Neural progenitor cell (in vitro differentiated cells): ENCODE results near the gene NTM. TPM values are rescaled to one million over a fixed set of nuclear protein-coding genes. Genes with fewer than 3 reads are reported as not detected.

Source experiments
- DNase-seq: peaks from one replicate; pipeline ENCODE4 v3.0.0-alpha.2; 2016; ENCODE audit warnings: low spot score
- H2AFZ ChIP-seq: fragments of 200-600 bp; sonication (generic); replicated peaks from 2 replicates; pipeline ENCODE4 v1.6.1; 2016; ENCODE audit warnings: antibody characterized with exemption
- H3F3A ChIP-seq: fragments of 200-600 bp; sonication (generic); 2 replicates; pipeline ENCODE4 v1.6.1; 2016; ENCODE audit warnings: antibody characterized with exemption, low read depth
- H3K27ac ChIP-seq: fragments of 200-600 bp; sonication (generic); 2 replicates; pipeline ENCODE4 v1.5.1; 2016; ENCODE audit warnings: mild to moderate bottlenecking
- H3K27me3 ChIP-seq: fragments of 200-600 bp; sonication (generic); 2 replicates; pipeline ENCODE4 v1.6.1; 2016; ENCODE audit warnings: mild to moderate bottlenecking, moderate library complexity
- H3K36me3 ChIP-seq: fragments of 200-600 bp; sonication (generic); 2 replicates; pipeline ENCODE4 v1.5.1; 2016
- H3K4me1 ChIP-seq: fragments of 200-600 bp; sonication (generic); 2 replicates; pipeline ENCODE4 v1.6.1; 2016; ENCODE audit warnings: mixed run types
- H3K4me2 ChIP-seq: fragments of 200-600 bp; sonication (generic); 2 replicates; pipeline ENCODE4 v1.6.1; 2016
- H3K4me3 ChIP-seq: fragments of 200-600 bp; sonication (generic); 2 replicates; pipeline ENCODE4 v1.5.1; 2016
- H3K79me2 ChIP-seq: fragments of 200-600 bp; sonication (generic); 2 replicates; pipeline ENCODE4 v1.6.1; 2016; ENCODE audit warnings: low read depth
- H3K9ac ChIP-seq: fragments of 200-600 bp; sonication (generic); 2 replicates; pipeline ENCODE4 v1.6.1; 2016
- H3K9me3 ChIP-seq: fragments of 200-600 bp; sonication (generic); 2 replicates; pipeline ENCODE4 v1.5.1; 2016; ENCODE audit warnings: low read depth
- H4K20me1 ChIP-seq: fragments of 200-600 bp; sonication (generic); 2 replicates; pipeline ENCODE4 v1.6.1; 2016; ENCODE audit warnings: low read depth
- H3K27ac Mint-ChIP-seq: 3 replicates; pipeline ENCODE4 v1.8.0; 2021; ENCODE audit warnings: mixed read lengths
- H3K27me3 Mint-ChIP-seq: 2 replicates; pipeline ENCODE4 v1.8.0; 2022; ENCODE audit warnings: low read depth, mild to moderate bottlenecking, inconsistent platforms, moderate library complexity, mixed read lengths; ENCODE audit not compliant: insufficient read depth
- H3K36me3 Mint-ChIP-seq: 3 replicates; pipeline ENCODE4 v1.8.0; 2021; ENCODE audit warnings: mixed read lengths
- H3K4me1 Mint-ChIP-seq: 3 replicates; pipeline ENCODE4 v1.8.0; 2021; ENCODE audit warnings: mixed read lengths
- H3K4me3 Mint-ChIP-seq: 3 replicates; pipeline ENCODE4 v1.8.0; 2021; ENCODE audit warnings: mild to moderate bottlenecking, moderate library complexity, mixed read lengths
- H3K9me3 Mint-ChIP-seq: 3 replicates; pipeline ENCODE4 v1.8.0; 2020; ENCODE audit warnings: mixed read lengths
- EZH2 ChIP-seq: fragments of 200-600 bp; sonication (generic); IDR thresholded peaks from 2 replicates; pipeline ENCODE4 v1.6.1; 2017; ENCODE audit warnings: antibody characterized with exemption, mild to moderate bottlenecking, moderate library complexity
- EZH2phosphoT487 ChIP-seq: fragments of 200-600 bp; sonication (generic); IDR thresholded peaks from 2 replicates; pipeline ENCODE4 v1.6.1; 2017; ENCODE audit warnings: antibody characterized with exemption
- total RNA-seq: library from RNA; depleted of rRNA; stranded (reverse); fragments of >200 nt; gene quantifications from 2 replicates; pipeline ENCODE4 v1.2.3, GENCODE V29; 2015; ENCODE audit warnings: low replicate concordance
- TF ChIP-seq, protein P1 (sequence below): fragments of 200-600 bp; sonication (generic); IDR thresholded peaks from 2 replicates; pipeline ENCODE4 v1.5.1; 2017; ENCODE audit warnings: antibody characterized with exemption, mild to moderate bottlenecking

NTM gene
- total RNA-seq, 1 donor from 2014 or later = 4.3 TPM

DNA sequence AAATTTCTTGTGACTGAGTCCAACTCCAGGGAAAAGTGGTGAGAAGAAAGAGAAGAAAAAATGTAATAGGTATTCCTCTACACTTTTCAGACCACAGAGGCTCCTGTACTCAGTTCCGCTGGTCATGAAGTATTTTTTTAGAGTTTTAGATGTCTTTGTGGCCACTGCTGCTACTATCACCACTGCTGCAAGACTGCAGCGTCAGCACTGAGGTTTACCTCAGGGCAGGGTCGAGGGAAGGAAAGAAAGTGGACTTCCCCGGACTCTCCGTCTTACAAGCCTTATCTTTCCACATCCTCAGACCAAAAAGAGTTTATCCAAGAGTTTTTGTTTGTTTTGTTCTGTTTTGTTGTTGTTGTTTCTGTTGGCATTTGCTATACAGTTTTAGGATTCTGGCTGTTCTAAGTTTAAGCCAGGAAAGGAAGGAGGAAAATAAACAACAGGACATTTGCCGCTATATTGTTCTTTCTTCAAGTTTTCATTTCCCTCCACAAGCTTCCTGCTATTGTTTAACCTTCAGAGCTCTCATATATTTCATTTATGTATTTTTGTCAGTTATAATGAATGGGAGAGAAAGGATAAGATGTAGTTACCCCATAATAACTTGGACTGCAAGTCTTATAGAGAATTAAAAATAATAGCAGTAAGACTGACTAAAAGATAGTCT, 919.3 kb downstream of the NTM start:
- H3F3A ChIP-seq = no peaks in the 10 kb centered on the region
- no peaks in the 10 kb centered on the region for H3K9me3 ChIP-seq
- peaks cover 2% of the 10 kb centered on the region for H3K36me3 Mint-ChIP-seq
- no peak overlapping the region for H3K4me3 ChIP-seq
- H3K27me3 ChIP-seq = no peaks in the 10 kb centered on the region
- no peaks in the 10 kb centered on the region for H3K36me3 ChIP-seq
- H3K27me3 Mint-ChIP-seq = peaks cover 2% of the 10 kb centered on the region
- no peak overlapping the region for H2AFZ ChIP-seq
- H4K20me1 ChIP-seq = no peaks in the 10 kb centered on the region
- no peak overlapping the region for H3K27ac Mint-ChIP-seq
- no peaks in the 10 kb centered on the region for H3K4me1 ChIP-seq
- H3K9me3 Mint-ChIP-seq = no peaks in the 10 kb centered on the region
- H3K9ac ChIP-seq = no peak overlapping the region
- no peaks in the 10 kb centered on the region for H3K4me1 Mint-ChIP-seq
- H3K27ac ChIP-seq = no peak overlapping the region
- TF ChIP-seq EZH2 = no peak
- TF ChIP-seq, protein P1, sequence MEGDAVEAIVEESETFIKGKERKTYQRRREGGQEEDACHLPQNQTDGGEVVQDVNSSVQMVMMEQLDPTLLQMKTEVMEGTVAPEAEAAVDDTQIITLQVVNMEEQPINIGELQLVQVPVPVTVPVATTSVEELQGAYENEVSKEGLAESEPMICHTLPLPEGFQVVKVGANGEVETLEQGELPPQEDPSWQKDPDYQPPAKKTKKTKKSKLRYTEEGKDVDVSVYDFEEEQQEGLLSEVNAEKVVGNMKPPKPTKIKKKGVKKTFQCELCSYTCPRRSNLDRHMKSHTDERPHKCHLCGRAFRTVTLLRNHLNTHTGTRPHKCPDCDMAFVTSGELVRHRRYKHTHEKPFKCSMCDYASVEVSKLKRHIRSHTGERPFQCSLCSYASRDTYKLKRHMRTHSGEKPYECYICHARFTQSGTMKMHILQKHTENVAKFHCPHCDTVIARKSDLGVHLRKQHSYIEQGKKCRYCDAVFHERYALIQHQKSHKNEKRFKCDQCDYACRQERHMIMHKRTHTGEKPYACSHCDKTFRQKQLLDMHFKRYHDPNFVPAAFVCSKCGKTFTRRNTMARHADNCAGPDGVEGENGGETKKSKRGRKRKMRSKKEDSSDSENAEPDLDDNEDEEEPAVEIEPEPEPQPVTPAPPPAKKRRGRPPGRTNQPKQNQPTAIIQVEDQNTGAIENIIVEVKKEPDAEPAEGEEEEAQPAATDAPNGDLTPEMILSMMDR = no peak
- TF ChIP-seq EZH2phosphoT487 = no peak
- no peak overlapping the region for H3K4me3 Mint-ChIP-seq
- no peaks in the 10 kb centered on the region for H3K79me2 ChIP-seq
- H3K4me2 ChIP-seq = no peak overlapping the region
- DNase-seq = no peak

- no peak overlapping the region for H3K4me3 Mint-ChIP-seq
- no peaks in the 10 kb centered on the region for H4K20me1 ChIP-seq
Observed at GRCh38 chr11:132293586-132293985, 923.2 kb downstream of the NTM start.

GRCh38 chr11:132296946-132297610, 926.7 kb downstream of the NTM start:
- Histone ChIP-seq H3K36me3 (no peaks in the 10 kb centered on the region), H3K27ac (no peak overlapping the region), H3K4me3 (no peak overlapping the region), H3K79me2 (no peaks in the 10 kb centered on the region), H2AFZ (no peak overlapping the region), H3K4me1 (peaks cover 5% of the 10 kb centered on the region), H4K20me1 (no peaks in the 10 kb centered on the region), H3F3A (no peaks in the 10 kb centered on the region), H3K4me2 (no peak overlapping the region), H3K9ac (no peak overlapping the region), H3K27me3 (no peaks in the 10 kb centered on the region), H3K9me3 (no peaks in the 10 kb centered on the region)
- Mint-ChIP-seq H3K27ac (no peak overlapping the region), H3K4me3 (no peak overlapping the region), H3K4me1 (no peaks in the 10 kb centered on the region), H3K27me3 (no peaks in the 10 kb centered on the region), H3K36me3 (peaks cover 2% of the 10 kb centered on the region), H3K9me3 (no peaks in the 10 kb centered on the region)
- DNase-seq = no peak
- TF ChIP-seq, protein P1 = no peak
- no peak for TF ChIP-seq EZH2phosphoT487
- no peak for TF ChIP-seq EZH2

More at GRCh38 chr11:132293586-132293985, 923.2 kb downstream of the NTM start:
- Histone ChIP-seq H3F3A (no peaks in the 10 kb centered on the region), H3K36me3 (no peaks in the 10 kb centered on the region), H3K4me3 (no peak overlapping the region), H2AFZ (no peak overlapping the region), H3K4me1 (peaks cover 5% of the 10 kb centered on the region), H3K4me2 (no peak overlapping the region), H3K79me2 (no peaks in the 10 kb centered on the region), H3K9me3 (no peaks in the 10 kb centered on the region), H3K27me3 (no peaks in the 10 kb centered on the region), H3K9ac (no peak overlapping the region), H3K27ac (no peak overlapping the region)
- H3K27ac Mint-ChIP-seq = no peak overlapping the region
- no peaks in the 10 kb centered on the region for H3K4me1 Mint-ChIP-seq
- H3K36me3 Mint-ChIP-seq = peaks cover 2% of the 10 kb centered on the region
- DNase-seq = no peak
- H3K27me3 Mint-ChIP-seq = peaks cover 2% of the 10 kb centered on the region
- TF ChIP-seq EZH2 = no peak
- no peak for TF ChIP-seq EZH2phosphoT487
- TF ChIP-seq, protein P1 = no peak
- no peaks in the 10 kb centered on the region for H3K9me3 Mint-ChIP-seq
